Mononuclear cell (primary cell): ENCODE results near the gene NEK9. TPM values are rescaled to one million over a fixed set of nuclear protein-coding genes. Genes with fewer than 3 reads are reported as not detected.
"Not testable (repeated sequence)": the region's sequence is repeated elsewhere in the genome, so short reads cannot be mapped to it uniquely, and the experiment has no call there.

Experiments
- H3K27me3 ChIP-seq: 2 replicates; pipeline ENCODE4 v1.6.0; 2011; ENCODE audit warnings: low read length, control low read depth; ENCODE audit not compliant: insufficient read depth
- H3K4me1 ChIP-seq: 2 replicates; pipeline ENCODE4 v1.5.1; 2011; ENCODE audit warnings: mild to moderate bottlenecking, low read length, control low read depth; ENCODE audit not compliant: insufficient read depth
- H3K4me3 ChIP-seq: 2 replicates; pipeline ENCODE4 v1.5.1; 2011; ENCODE audit warnings: mild to moderate bottlenecking, low read length, moderate library complexity
- H3K9me3 ChIP-seq: 2 replicates; pipeline ENCODE4 v1.5.1; 2011; ENCODE audit warnings: low read depth, mild to moderate bottlenecking, control low read depth, low read length
- total RNA-seq: library from RNA; depleted of rRNA; stranded (reverse); fragments of >200 nt; gene quantifications from one replicate; pipeline ENCODE4 v1.2.3, GENCODE V29; 2012

NEK9 gene
- total RNA-seq, 1 donor: 33.3 TPM

GRCh38 chr14:75155169-75155568 lies 28.3 kb upstream of the NEK9 start:
- Histone ChIP-seq H3K4me1 (peaks cover 18% of the 10 kb centered on the region), H3K4me3 (no peak overlapping the region), H3K27me3 (no peaks in the 10 kb centered on the region), H3K9me3 (no peaks in the 10 kb centered on the region)

GRCh38 chr14:75153295-75153694 lies 26.4 kb upstream of the NEK9 start:
- H3K4me3 ChIP-seq: no peak overlapping the region
- H3K9me3 ChIP-seq: no peaks in the 10 kb centered on the region
- H3K4me1 ChIP-seq: peaks cover 15% of the 10 kb centered on the region
- no peaks in the 10 kb centered on the region for H3K27me3 ChIP-seq

- Histone ChIP-seq H3K4me3 (no peak overlapping the region), H3K27me3 (no peaks in the 10 kb centered on the region), H3K4me1 (peaks cover 23% of the 10 kb centered on the region), H3K9me3 (no peaks in the 10 kb centered on the region)
Observed at GRCh38 chr14:75151851-75152250, 25.0 kb upstream of the NEK9 start.

DNA sequence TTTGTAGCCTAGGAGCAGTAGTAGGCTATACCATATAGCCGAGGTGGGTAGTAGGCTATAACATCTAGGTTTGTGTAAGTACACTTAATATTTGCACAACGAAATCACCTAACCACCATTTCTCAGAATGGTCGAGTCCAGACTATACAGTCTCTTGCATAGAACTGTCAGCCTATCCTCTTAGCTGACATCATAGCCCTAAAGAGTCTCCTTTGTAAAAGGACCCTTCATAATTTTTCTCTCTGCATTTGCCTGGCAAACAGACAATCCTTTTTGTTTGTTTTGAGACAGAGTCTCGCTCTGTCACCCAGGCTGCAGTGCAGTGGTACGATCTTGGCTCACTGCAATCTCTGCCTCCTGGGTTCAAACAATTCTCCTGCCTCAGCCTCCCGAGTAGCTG lies 23.8 kb upstream of the NEK9 start:
- H3K4me3 ChIP-seq, H3K9me3 ChIP-seq, H3K27me3 ChIP-seq: not testable (repeated sequence)
- peaks cover 27% of the 10 kb centered on the region for H3K4me1 ChIP-seq

GRCh38 chr14:75150150-75150549 lies 23.3 kb upstream of the NEK9 start:
- H3K9me3 ChIP-seq: no peaks in the 10 kb centered on the region
- peaks cover 32% of the 10 kb centered on the region for H3K4me1 ChIP-seq
- H3K4me3 ChIP-seq: no peak overlapping the region
- no peaks in the 10 kb centered on the region for H3K27me3 ChIP-seq

GRCh38 chr14:75147423-75148071 lies 20.7 kb upstream of the NEK9 start:
- Histone ChIP-seq H3K27me3 (no peaks in the 10 kb centered on the region), H3K4me3 (no peak overlapping the region), H3K9me3 (no peaks in the 10 kb centered on the region), H3K4me1 (peaks cover 51% of the 10 kb centered on the region)

GRCh38 chr14:75144944-75145343 lies 18.1 kb upstream of the NEK9 start:
- no peaks in the 10 kb centered on the region for H3K9me3 ChIP-seq
- H3K4me3 ChIP-seq: no peak overlapping the region
- no peaks in the 10 kb centered on the region for H3K27me3 ChIP-seq
- H3K4me1 ChIP-seq: peaks cover 64% of the 10 kb centered on the region

DNA sequence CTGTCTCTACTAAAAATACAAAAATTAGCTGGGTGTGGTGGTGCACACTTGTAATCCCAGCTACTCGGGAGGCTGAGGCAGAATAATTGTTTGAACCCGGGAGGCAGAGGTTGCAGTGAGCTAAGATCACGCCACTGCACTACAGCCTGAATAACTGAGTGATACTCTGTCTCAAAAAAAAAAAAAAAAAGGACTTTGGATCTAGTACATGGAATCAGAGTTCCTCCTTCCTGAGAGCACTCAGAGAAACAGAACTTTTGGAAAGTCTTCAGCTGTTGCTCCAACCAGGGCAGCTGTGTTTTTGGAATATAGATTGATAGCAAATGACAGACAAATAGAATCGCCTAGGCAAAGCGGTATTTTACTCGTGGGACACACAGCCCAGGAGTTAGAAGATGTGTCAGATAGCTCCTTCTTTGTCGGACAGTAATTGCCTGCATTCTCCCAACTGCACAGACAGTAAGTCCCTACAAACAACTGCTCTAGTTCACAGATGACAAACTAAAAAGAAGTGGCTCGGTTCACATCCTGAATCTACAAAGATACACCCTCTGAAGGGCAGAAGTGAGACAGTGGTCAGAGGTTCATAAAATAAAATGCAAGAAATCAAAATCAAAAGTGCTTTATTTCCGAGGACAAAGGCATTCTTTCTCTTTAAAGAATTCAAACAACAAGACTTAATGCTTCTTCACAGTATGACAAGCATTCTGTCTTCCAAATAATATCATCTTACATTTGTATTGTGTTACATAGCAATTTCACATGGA lies 17.1 kb upstream of the NEK9 start:
- H3K4me3 ChIP-seq: no peak overlapping the region
- H3K9me3 ChIP-seq: no peaks in the 10 kb centered on the region
- H3K4me1 ChIP-seq: peaks cover 69% of the 10 kb centered on the region
- no peaks in the 10 kb centered on the region for H3K27me3 ChIP-seq

GRCh38 chr14:75142494-75142893 lies 15.6 kb upstream of the NEK9 start:
- peaks cover 79% of the 10 kb centered on the region for H3K4me1 ChIP-seq

DNA sequence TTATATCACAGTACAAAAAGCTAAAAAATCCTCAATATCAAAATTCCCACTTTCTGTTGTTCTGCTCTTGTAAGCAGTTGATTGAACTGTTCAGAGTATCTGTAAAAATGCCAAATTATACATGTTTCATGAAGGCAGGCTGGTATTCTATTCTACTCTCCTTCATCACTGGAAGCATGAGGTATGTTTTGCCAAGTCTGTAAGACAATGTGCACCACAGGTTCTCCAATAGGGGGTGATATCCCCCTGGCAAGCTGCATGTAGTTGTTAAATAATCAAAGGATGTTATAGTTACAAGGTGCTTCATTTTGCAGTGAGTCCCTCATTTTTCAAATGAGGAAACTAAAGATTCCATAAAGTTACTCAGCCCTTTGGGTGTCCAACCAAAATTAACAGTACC lies 15.1 kb upstream of the NEK9 start:
- Histone ChIP-seq H3K4me1 (peaks cover 74% of the 10 kb centered on the region), H3K9me3 (no peaks in the 10 kb centered on the region), H3K27me3 (no peaks in the 10 kb centered on the region), H3K4me3 (no peak overlapping the region)

More at GRCh38 chr14:75142494-75142893, 15.6 kb upstream of the NEK9 start:
- Histone ChIP-seq H3K4me3 (no peak overlapping the region), H3K9me3 (no peaks in the 10 kb centered on the region), H3K27me3 (no peaks in the 10 kb centered on the region)

- Histone ChIP-seq H3K4me1 (peaks cover 66% of the 10 kb centered on the region), H3K27me3 (no peaks in the 10 kb centered on the region), H3K4me3 (no peak overlapping the region), H3K9me3 (no peaks in the 10 kb centered on the region)
Observed at GRCh38 chr14:75141062-75141461, 14.2 kb upstream of the NEK9 start.

DNA sequence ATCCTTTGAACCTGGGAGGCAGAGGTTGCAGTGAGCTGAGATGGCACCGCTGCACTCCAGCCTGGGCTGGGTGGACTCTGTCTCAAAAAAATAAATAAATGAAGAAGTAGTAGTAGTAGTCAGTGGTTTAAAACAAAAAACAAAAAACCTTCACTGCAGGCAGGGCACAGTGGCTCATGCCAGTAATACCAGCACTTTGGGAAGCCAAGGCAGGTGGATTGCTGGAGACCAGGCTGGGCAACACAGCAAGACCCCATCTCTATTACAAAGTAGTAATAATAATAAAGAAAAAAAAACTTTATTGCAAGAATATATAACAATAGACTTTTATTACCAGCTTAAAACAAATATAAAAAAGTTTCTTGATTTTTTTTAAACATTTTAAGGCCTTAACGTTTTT lies 13.8 kb upstream of the NEK9 start:
- Histone ChIP-seq H3K27me3 (no peaks in the 10 kb centered on the region), H3K4me3 (no peak overlapping the region), H3K9me3 (no peaks in the 10 kb centered on the region), H3K4me1 (peaks cover 62% of the 10 kb centered on the region)

GRCh38 chr14:75139185-75139584 lies 12.3 kb upstream of the NEK9 start:
- Histone ChIP-seq H3K27me3 (no peaks in the 10 kb centered on the region), H3K4me1 (peaks cover 48% of the 10 kb centered on the region), H3K4me3 (no peak overlapping the region), H3K9me3 (no peaks in the 10 kb centered on the region)

DNA sequence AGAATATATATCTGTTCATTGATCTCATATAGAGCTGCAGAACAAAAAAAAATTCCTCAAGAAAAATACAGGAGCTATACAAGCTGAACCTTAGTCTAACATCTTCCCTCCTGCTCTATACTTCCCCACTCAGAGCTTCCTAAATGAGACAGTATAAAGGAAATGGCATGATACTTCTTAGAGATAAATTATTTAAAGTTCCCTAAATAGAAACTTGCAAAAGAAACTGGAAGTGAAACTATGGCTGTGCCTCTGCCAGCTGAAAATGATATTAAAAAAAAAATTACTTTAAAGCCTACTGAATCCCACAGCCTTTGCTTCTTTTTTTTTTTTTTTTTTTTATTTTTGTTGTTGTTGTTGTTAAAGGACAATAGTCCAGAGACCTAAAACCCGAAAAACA lies 11.6 kb upstream of the NEK9 start:
- Histone ChIP-seq H3K27me3 (no peaks in the 10 kb centered on the region), H3K9me3 (no peaks in the 10 kb centered on the region), H3K4me1 (peaks cover 41% of the 10 kb centered on the region), H3K4me3 (no peak overlapping the region)

GRCh38 chr14:75134644-75135043 lies 7.8 kb upstream of the NEK9 start:
- Histone ChIP-seq H3K4me1 (peaks cover 21% of the 10 kb centered on the region), H3K27me3 (no peaks in the 10 kb centered on the region), H3K4me3 (no peak overlapping the region), H3K9me3 (no peaks in the 10 kb centered on the region)

GRCh38 chr14:75133597-75133996 lies 6.7 kb upstream of the NEK9 start:
- peaks cover 11% of the 10 kb centered on the region for H3K4me1 ChIP-seq
- no peaks in the 10 kb centered on the region for H3K27me3 ChIP-seq
- H3K4me3 ChIP-seq: no peak overlapping the region
- H3K9me3 ChIP-seq: no peaks in the 10 kb centered on the region
